H9 (cell line): ENCODE results near the gene TRO. TPM values are rescaled to one million over a fixed set of nuclear protein-coding genes. Genes with fewer than 3 reads are reported as not detected.

Experiments used
- DNase-seq: peaks from one replicate; pipeline ENCODE4 v3.0.0-alpha.2; 2017
- H2AFZ ChIP-seq: one replicate; pipeline ENCODE4 v1.6.1; 2013; ENCODE audit warnings: mild to moderate bottlenecking, low read length, control low read depth, moderate library complexity
- H2AK5ac ChIP-seq: 2 replicates; pipeline ENCODE4 v1.6.1; 2013; ENCODE audit warnings: low read length, control low read depth, mixed read lengths; ENCODE audit not compliant: insufficient read length
- H2BK120ac ChIP-seq: one replicate; pipeline ENCODE4 v1.6.1; 2013; ENCODE audit warnings: low read depth, mild to moderate bottlenecking, low read length, control low read depth, inconsistent platforms; ENCODE audit not compliant: poor library complexity, severe bottlenecking
- H2BK12ac ChIP-seq: 2 replicates; pipeline ENCODE4 v1.6.1; 2013; ENCODE audit warnings: low read length, control low read depth, mixed read lengths, low read depth; ENCODE audit not compliant: insufficient read length
- H2BK15ac ChIP-seq: 2 replicates; pipeline ENCODE4 v1.6.1; 2013; ENCODE audit warnings: low read depth, low read length, control low read depth
- H2BK20ac ChIP-seq: one replicate; pipeline ENCODE4 v1.6.1; 2013; ENCODE audit warnings: low read depth, mild to moderate bottlenecking, low read length, control low read depth, inconsistent platforms; ENCODE audit not compliant: poor library complexity, severe bottlenecking
- H2BK5ac ChIP-seq: 2 replicates; pipeline ENCODE4 v1.6.1; 2013; ENCODE audit warnings: low read length, control low read depth, mixed read lengths; ENCODE audit not compliant: insufficient read length
- H3K14ac ChIP-seq: 2 replicates; pipeline ENCODE4 v1.6.1; 2013; ENCODE audit warnings: low read length, control low read depth; ENCODE audit not compliant: insufficient read depth
- H3K18ac ChIP-seq: 2 replicates; pipeline ENCODE4 v1.6.1; 2013; ENCODE audit warnings: low read depth, mild to moderate bottlenecking, mixed read lengths, low read length, control low read depth; ENCODE audit not compliant: insufficient read length
- H3K23ac ChIP-seq: 2 replicates; pipeline ENCODE4 v1.6.1; 2013; ENCODE audit warnings: low read length, control low read depth, mixed read lengths, low read depth; ENCODE audit not compliant: insufficient read length
- H3K23me2 ChIP-seq: 2 replicates; pipeline ENCODE4 v1.6.1; 2013; ENCODE audit warnings: low read depth, mild to moderate bottlenecking, mixed read lengths, low read length, control low read depth; ENCODE audit not compliant: insufficient read length, poor library complexity, severe bottlenecking
- H3K27ac ChIP-seq: 2 replicates; pipeline ENCODE4 v1.5.1; 2013; ENCODE audit warnings: low read length, control low read depth, mixed read lengths, low read depth; ENCODE audit not compliant: insufficient read length
- H3K27me3 ChIP-seq: 2 replicates; pipeline ENCODE4 v1.6.1; 2013; ENCODE audit warnings: low read length, control low read depth, inconsistent platforms; ENCODE audit not compliant: insufficient read depth
- H3K4ac ChIP-seq: 2 replicates; pipeline ENCODE4 v1.6.1; 2013; ENCODE audit warnings: low read depth, mild to moderate bottlenecking, control low read depth, inconsistent platforms, low read length, moderate library complexity
- H3K4me1 ChIP-seq: 2 replicates; pipeline ENCODE4 v1.6.1; 2013; ENCODE audit warnings: low read length, control low read depth, inconsistent platforms; ENCODE audit not compliant: insufficient read depth
- H3K4me2 ChIP-seq: 2 replicates; pipeline ENCODE4 v1.6.1; 2013; ENCODE audit warnings: low read length, control low read depth, mixed read lengths; ENCODE audit not compliant: insufficient read length, insufficient read depth
- H3K56ac ChIP-seq: 2 replicates; pipeline ENCODE4 v1.6.1; 2013; ENCODE audit warnings: low read depth, mild to moderate bottlenecking, mixed read lengths, low read length, control low read depth; ENCODE audit not compliant: insufficient read length
- H3K79me1 ChIP-seq: 2 replicates; pipeline ENCODE4 v1.6.1; 2013; ENCODE audit warnings: low read depth, mild to moderate bottlenecking, moderate library complexity, low read length, control low read depth, inconsistent platforms; ENCODE audit not compliant: insufficient read depth, poor library complexity, severe bottlenecking
- H3K79me2 ChIP-seq: 2 replicates; pipeline ENCODE4 v1.6.1; 2013; ENCODE audit warnings: low read length, control low read depth, inconsistent platforms; ENCODE audit not compliant: insufficient read depth
- H3K9ac ChIP-seq: 2 replicates; pipeline ENCODE4 v1.6.1; 2013; ENCODE audit warnings: low read length, control low read depth, mixed read lengths; ENCODE audit not compliant: insufficient read length; ENCODE audit errors: extremely low read depth
- H3K9me3 ChIP-seq: one replicate; pipeline ENCODE4 v1.6.1; 2013; ENCODE audit warnings: low read depth, low read length, inconsistent platforms; ENCODE audit not compliant: control insufficient read depth
- H3T11ph ChIP-seq: one replicate; pipeline ENCODE4 v1.6.1; 2013; ENCODE audit warnings: mild to moderate bottlenecking, low read length, control low read depth, inconsistent platforms
- H4K20me1 ChIP-seq: one replicate; pipeline ENCODE4 v1.6.1; 2013; ENCODE audit not compliant: control insufficient read depth, insufficient read length, insufficient read depth
- H4K5ac ChIP-seq: 2 replicates; pipeline ENCODE4 v1.6.1; 2013; ENCODE audit warnings: low read depth, mild to moderate bottlenecking, mixed read lengths, low read length, control low read depth; ENCODE audit not compliant: insufficient read length
- H4K8ac ChIP-seq: replicated peaks from 2 replicates; pipeline ENCODE4 v1.6.1; 2013; ENCODE audit warnings: low read length, control low read depth, mixed read lengths, low read depth; ENCODE audit not compliant: insufficient read length
- H4K91ac ChIP-seq: 2 replicates; pipeline ENCODE4 v1.6.1; 2013; ENCODE audit warnings: low read depth, mild to moderate bottlenecking, moderate library complexity, mixed read lengths, low read length, control low read depth; ENCODE audit not compliant: insufficient read length
- H3K27ac Mint-ChIP-seq, 3 experiments: 2 replicates in 2 of 3; 3 replicates in 1 of 3; pipeline ENCODE4 v1.8.0; 2020 to 2021; ENCODE audit warnings: mixed read lengths in 3 of 3, mild to moderate bottlenecking in 1 of 3, moderate library complexity in 1 of 3
- H3K27me3 Mint-ChIP-seq: 2 replicates; pipeline ENCODE4 v1.8.0; 2021; ENCODE audit warnings: low read depth, mild to moderate bottlenecking, moderate library complexity, mixed read lengths
- H3K36me3 Mint-ChIP-seq, 3 experiments: 2 replicates in 2 of 3; 3 replicates in 1 of 3; pipeline ENCODE4 v1.8.0; 2020 to 2021; ENCODE audit warnings: low read depth in 3 of 3, mixed read lengths in 3 of 3; ENCODE audit not compliant: insufficient read depth in 1 of 3
- H3K4me1 Mint-ChIP-seq, 2 experiments: 2 replicates each; pipeline ENCODE4 v1.8.0; 2020; ENCODE audit warnings: mixed read lengths in 2 of 2
- H3K4me3 Mint-ChIP-seq, 2 experiments: 2 replicates in 1 of 2; 3 replicates in 1 of 2; pipeline ENCODE4 v1.8.0; 2020 to 2021; ENCODE audit warnings: mild to moderate bottlenecking in 2 of 2, mixed read lengths in 2 of 2, moderate library complexity in 1 of 2
- H3K9me3 Mint-ChIP-seq, 2 experiments: 2 replicates in 1 of 2; 3 replicates in 1 of 2; pipeline ENCODE4 v1.8.0; 2020; ENCODE audit warnings: mild to moderate bottlenecking in 2 of 2, mixed read lengths in 2 of 2, moderate library complexity in 1 of 2
- WGBS: extraction: QIAGEN DNeasy Blood & Tissue Kit; methylation state at CpG from one replicate; pipeline ENCODE4 v1.1.7; 2013; ENCODE audit warnings: missing lambda C conversion rate, low lambda C conversion rate, mixed read lengths; ENCODE audit not compliant: insufficient read length; ENCODE audit errors: extremely low coverage; 5-methylcytosine and 5-hydroxymethylcytosine counted together
- total RNA-seq: library from RNA; stranded (reverse); gene quantifications from 2 replicates; pipeline ENCODE4 v1.2.1, GENCODE V29; 2021
- TF ChIP-seq, protein P1 (sequence below): fragments of 200-600 bp; sonication (generic); conservative IDR thresholded peaks from 3 replicates; pipeline ENCODE4 v1.8.0; 2021; ENCODE audit warnings: antibody characterized with exemption, mild to moderate bottlenecking

TRO gene
- total RNA-seq, 1 experiment from 2014 or later = 51.0 TPM

DNA sequence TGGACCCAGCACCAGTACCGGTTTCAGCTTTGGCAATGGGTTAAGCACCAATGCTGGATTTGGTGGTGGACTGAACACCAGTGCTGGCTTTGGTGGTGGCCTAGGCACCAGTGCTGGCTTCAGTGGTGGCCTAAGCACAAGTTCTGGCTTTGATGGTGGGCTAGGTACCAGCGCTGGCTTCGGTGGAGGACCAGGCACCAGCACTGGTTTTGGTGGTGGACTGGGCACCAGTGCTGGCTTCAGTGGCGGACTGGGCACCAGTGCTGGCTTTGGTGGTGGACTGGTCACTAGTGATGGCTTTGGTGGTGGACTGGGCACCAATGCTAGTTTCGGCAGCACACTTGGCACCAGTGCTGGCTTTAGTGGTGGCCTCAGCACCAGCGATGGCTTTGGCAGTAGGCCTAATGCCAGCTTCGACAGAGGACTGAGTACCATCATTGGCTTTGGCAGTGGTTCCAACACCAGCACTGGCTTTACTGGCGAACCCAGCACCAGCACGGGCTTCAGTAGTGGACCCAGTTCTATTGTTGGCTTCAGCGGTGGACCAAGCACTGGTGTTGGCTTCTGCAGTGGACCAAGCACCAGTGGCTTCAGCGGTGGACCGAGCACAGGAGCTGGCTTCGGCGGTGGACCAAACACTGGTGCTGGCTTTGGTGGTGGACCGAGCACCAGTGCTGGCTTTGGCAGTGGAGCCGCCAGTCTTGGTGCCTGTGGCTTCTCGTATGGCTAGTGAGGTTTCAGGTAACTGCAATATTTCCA lies 9.8 kb downstream of the TRO start:
- no peak overlapping the region for H4K91ac ChIP-seq
- no peak overlapping the region for H3K18ac ChIP-seq
- Mint-ChIP-seq H3K4me1 (no peaks in the 10 kb centered on the region), H3K27me3 (0 out of 2 replicates have a peak, but pooled peaks cover 3% of the 10 kb centered on the region), H3K36me3 (peaks cover 25 to 48% (median 32%) of the 10 kb centered on the region in 3 experiments), H3K9me3 (peaks cover 61 to 69% of the 10 kb centered on the region in 2 experiments), H3K27ac (no peak overlapping the region), H3K4me3 (no peak overlapping the region)
- H3K9ac ChIP-seq = no peak overlapping the region
- H3K27me3 ChIP-seq = no peaks in the 10 kb centered on the region
- H4K8ac ChIP-seq = no peak overlapping the region
- no peak overlapping the region for H3T11ph ChIP-seq
- no peak overlapping the region for H3K27ac ChIP-seq
- WGBS = no CpG with 5 or more reads among the region's 17 CpGs
- H2AFZ ChIP-seq = no peak overlapping the region
- no peak overlapping the region for H4K5ac ChIP-seq
- H3K14ac ChIP-seq = no peak overlapping the region
- TF ChIP-seq, protein P1, sequence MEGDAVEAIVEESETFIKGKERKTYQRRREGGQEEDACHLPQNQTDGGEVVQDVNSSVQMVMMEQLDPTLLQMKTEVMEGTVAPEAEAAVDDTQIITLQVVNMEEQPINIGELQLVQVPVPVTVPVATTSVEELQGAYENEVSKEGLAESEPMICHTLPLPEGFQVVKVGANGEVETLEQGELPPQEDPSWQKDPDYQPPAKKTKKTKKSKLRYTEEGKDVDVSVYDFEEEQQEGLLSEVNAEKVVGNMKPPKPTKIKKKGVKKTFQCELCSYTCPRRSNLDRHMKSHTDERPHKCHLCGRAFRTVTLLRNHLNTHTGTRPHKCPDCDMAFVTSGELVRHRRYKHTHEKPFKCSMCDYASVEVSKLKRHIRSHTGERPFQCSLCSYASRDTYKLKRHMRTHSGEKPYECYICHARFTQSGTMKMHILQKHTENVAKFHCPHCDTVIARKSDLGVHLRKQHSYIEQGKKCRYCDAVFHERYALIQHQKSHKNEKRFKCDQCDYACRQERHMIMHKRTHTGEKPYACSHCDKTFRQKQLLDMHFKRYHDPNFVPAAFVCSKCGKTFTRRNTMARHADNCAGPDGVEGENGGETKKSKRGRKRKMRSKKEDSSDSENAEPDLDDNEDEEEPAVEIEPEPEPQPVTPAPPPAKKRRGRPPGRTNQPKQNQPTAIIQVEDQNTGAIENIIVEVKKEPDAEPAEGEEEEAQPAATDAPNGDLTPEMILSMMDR = no peak
- H2BK120ac ChIP-seq = no peak overlapping the region
- H2BK5ac ChIP-seq = no peak overlapping the region
- no peaks in the 10 kb centered on the region for H3K79me1 ChIP-seq
- H2AK5ac ChIP-seq = no peak overlapping the region
- no peak overlapping the region for H3K4ac ChIP-seq
- no peaks in the 10 kb centered on the region for H4K20me1 ChIP-seq
- H3K4me2 ChIP-seq = no peak overlapping the region
- H3K23me2 ChIP-seq = no peaks in the 10 kb centered on the region
- no peaks in the 10 kb centered on the region for H3K79me2 ChIP-seq
- peaks cover 64% of the 10 kb centered on the region for H3K9me3 ChIP-seq
- H2BK20ac ChIP-seq = no peak overlapping the region
- DNase-seq = no peak
- H3K4me1 ChIP-seq = no peaks in the 10 kb centered on the region
- H2BK15ac ChIP-seq = no peak overlapping the region
- H3K23ac ChIP-seq = no peak overlapping the region
- H3K56ac ChIP-seq = no peak overlapping the region
- H2BK12ac ChIP-seq = no peak overlapping the region
